ENCODE data around the gene MMP28.
A peak's percentile ranks its signal among the peaks of the same experiment; 100 is the strongest.
"Not testable (repeated sequence)": the region's sequence is repeated elsewhere in the genome, so short reads cannot be mapped to it uniquely, and the experiment has no call there.

MMP28 gene

GRCh38 chr17:35765086-35765710 lies 30.2 kb downstream of the MMP28 start:
- DNase-seq = no peak

GRCh38 chr17:35764123-35764991 lies 31.1 kb downstream of the MMP28 start:
- DNase-seq = peak; percentile 86

GRCh38 chr17:35763767-35764122 lies 31.7 kb downstream of the MMP28 start:
- no peak for DNase-seq

GRCh38 chr17:35761601-35762000 lies 33.8 kb downstream of the MMP28 start:
- no peak for DNase-seq

GRCh38 chr17:35760587-35760986 lies 34.9 kb downstream of the MMP28 start, which contains the start of gene C17orf50:
C17orf50 (plus strand) TSS chr17:35760887; CDS start chr17:35760942, 55 bp downstream.
- no peak for DNase-seq

- no peak for DNase-seq
Measured at GRCh38 chr17:35757243-35757642, 38.2 kb downstream of the MMP28 start.

GRCh38 chr17:35752945-35753764 lies 42.3 kb downstream of the MMP28 start, which contains the start of gene GAS2L2:
GAS2L2 (minus strand) TSS chr17:35753239; CDS start chr17:35752850, 389 bp downstream.
- no peak for DNase-seq

- DNase-seq = no peak
Measured at GRCh38 chr17:35752471-35752870, 43.0 kb downstream of the MMP28 start.

GRCh38 chr17:35751541-35751940 lies 43.9 kb downstream of the MMP28 start:
- not testable (repeated sequence) for DNase-seq

GRCh38 chr17:35750526-35751395 lies 44.7 kb downstream of the MMP28 start:
- no peak for DNase-seq

GRCh38 chr17:35749560-35750412 lies 45.7 kb downstream of the MMP28 start:
- DNase-seq = no peak

GRCh38 chr17:35748979-35749378 lies 46.5 kb downstream of the MMP28 start:
- no peak for DNase-seq

- DNase-seq = no peak
Measured at GRCh38 chr17:35748341-35748841, 47.0 kb downstream of the MMP28 start.

GRCh38 chr17:35747540-35748017 lies 47.9 kb downstream of the MMP28 start:
- DNase-seq = peak; percentile 58

- DNase-seq = no peak
Measured at GRCh38 chr17:35745749-35746320, 49.6 kb downstream of the MMP28 start.

GRCh38 chr17:35745246-35745645 lies 50.2 kb downstream of the MMP28 start:
- DNase-seq = no peak

- no peak for DNase-seq
Measured at GRCh38 chr17:35744830-35745229, 50.6 kb downstream of the MMP28 start.

GRCh38 chr17:35743626-35744328 lies 51.7 kb downstream of the MMP28 start:
- no peak for DNase-seq

- DNase-seq = no peak
Measured at GRCh38 chr17:35742896-35743477, 52.5 kb downstream of the MMP28 start.
